ENCODE data around the gene PLXNA4.

Gene PLXNA4

DNA sequence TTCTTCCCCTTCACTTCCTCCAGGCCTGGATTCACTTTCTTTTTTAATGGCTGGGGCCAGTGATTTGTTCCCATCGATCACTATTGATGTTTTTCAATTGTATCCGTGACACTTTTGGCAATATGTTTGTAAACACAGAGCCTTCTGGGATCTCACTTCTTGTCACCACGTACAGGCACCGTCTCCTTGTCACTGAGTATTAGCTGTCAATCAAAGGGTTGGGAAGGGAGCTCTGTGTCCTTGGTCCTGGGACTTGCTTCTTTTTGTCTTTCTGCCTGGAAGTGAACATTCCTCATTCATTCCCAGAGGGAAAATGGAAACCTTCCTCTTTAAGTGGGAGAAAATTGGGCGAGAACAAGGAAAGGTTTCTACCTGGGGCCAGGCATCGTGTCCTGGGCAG, 157.4 kb downstream of the PLXNA4 start:
- WGBS (ENCODE audit: extremely low coverage, insufficient coverage, insufficient read length), result no CpG with 5 or more reads among the region's 6 CpGs
- H3K14ac ChIP-seq (ENCODE audit: low read length), result no peak overlapping the region

GRCh38 chr7:132417103-132417906, 159.0 kb downstream of the PLXNA4 start:
- Histone ChIP-seq H4K12ac (ENCODE audit: low read depth, low read length) (no peak overlapping the region), H2BK120ac (ENCODE audit: insufficient read depth, low read length, poor library complexity) (no peak overlapping the region), H2AFZ (ENCODE audit: insufficient read depth, low read length, poor library complexity) (no peak overlapping the region), H3K9me3 (ENCODE audit: insufficient read depth, low read depth, low read length) (no peaks in the 10 kb centered on the region), H3K79me2 (ENCODE audit: control insufficient read depth, insufficient read depth, low read length, poor library complexity) (no peaks in the 10 kb centered on the region), H3K14ac (ENCODE audit: low read length) (no peak overlapping the region), H3K9ac (ENCODE audit: low read length) (no peak overlapping the region), H3K18ac (ENCODE audit: low read length) (no peak overlapping the region), H3K4me2 (ENCODE audit: low read length) (no peak overlapping the region), H3K27ac (ENCODE audit: low read depth, low read length) (no peak overlapping the region), H4K91ac (ENCODE audit: low read depth, low read length) (no peak overlapping the region), H2BK12ac (ENCODE audit: low read length) (no peak overlapping the region), H2AK5ac (ENCODE audit: low read length) (no peak overlapping the region), H3K36me3 (ENCODE audit: control insufficient read depth in 1 of 2, insufficient read depth in 2 of 2, low read length in 2 of 2) (no peaks in the 10 kb centered on the region), H3K27me3 (ENCODE audit: insufficient read depth, low read length) (no peaks in the 10 kb centered on the region), H3K23ac (ENCODE audit: low read length) (no peak overlapping the region), H3K4me3 (ENCODE audit: low read depth, low read length) (no peak overlapping the region), H4K8ac (ENCODE audit: low read depth, low read length) (no peak overlapping the region), H3K79me1 (ENCODE audit: low read length) (no peaks in the 10 kb centered on the region), H3K4me1 (ENCODE audit: control insufficient read depth in 1 of 2, insufficient read depth in 2 of 2, low read length in 2 of 2) (no peaks in the 10 kb centered on the region), H2BK5ac (ENCODE audit: low read depth, low read length, poor library complexity) (no peak overlapping the region), H3K4ac (ENCODE audit: low read depth, low read length) (no peak overlapping the region)
- no CpG with 5 or more reads among the region's 9 CpGs for WGBS (ENCODE audit: extremely low coverage, insufficient coverage, insufficient read length)
- DNase-seq, result peak in 1 of 2 donors; percentile 61

More for the DNA sequence above, 157.4 kb downstream of the PLXNA4 start:
- H4K8ac ChIP-seq (ENCODE audit: low read depth, low read length), result no peak overlapping the region
- H2AFZ ChIP-seq (ENCODE audit: insufficient read depth, low read length, poor library complexity), result no peak overlapping the region
- H2BK12ac ChIP-seq (ENCODE audit: low read length), result no peak overlapping the region
- H3K79me1 ChIP-seq (ENCODE audit: low read length), result no peaks in the 10 kb centered on the region
- H3K4me3 ChIP-seq (ENCODE audit: low read depth, low read length), result no peak overlapping the region
- no peaks in the 10 kb centered on the region for H3K4me1 ChIP-seq (ENCODE audit: control insufficient read depth in 1 of 2, insufficient read depth in 2 of 2, low read length in 2 of 2)
- H3K18ac ChIP-seq (ENCODE audit: low read length), result no peak overlapping the region
- no peak overlapping the region for H3K4me2 ChIP-seq (ENCODE audit: low read length)
- H3K27ac ChIP-seq (ENCODE audit: low read depth, low read length), result no peak overlapping the region
- no peak for DNase-seq
- H3K9me3 ChIP-seq (ENCODE audit: insufficient read depth, low read depth, low read length), result no peaks in the 10 kb centered on the region
- H3K79me2 ChIP-seq (ENCODE audit: control insufficient read depth, insufficient read depth, low read length, poor library complexity), result no peaks in the 10 kb centered on the region
- H3K27me3 ChIP-seq (ENCODE audit: insufficient read depth, low read length), result no peaks in the 10 kb centered on the region
- H3K23ac ChIP-seq (ENCODE audit: low read length), result no peak overlapping the region
- H3K9ac ChIP-seq (ENCODE audit: low read length), result no peak overlapping the region
- H3K4ac ChIP-seq (ENCODE audit: low read depth, low read length), result no peak overlapping the region
- no peak overlapping the region for H2BK5ac ChIP-seq (ENCODE audit: low read depth, low read length, poor library complexity)
- H4K12ac ChIP-seq (ENCODE audit: low read depth, low read length), result no peak overlapping the region
- no peak overlapping the region for H2BK120ac ChIP-seq (ENCODE audit: insufficient read depth, low read length, poor library complexity)
- H3K36me3 ChIP-seq (ENCODE audit: control insufficient read depth in 1 of 2, insufficient read depth in 2 of 2, low read length in 2 of 2), result no peaks in the 10 kb centered on the region
- no peak overlapping the region for H2AK5ac ChIP-seq (ENCODE audit: low read length)
- no peak overlapping the region for H4K91ac ChIP-seq (ENCODE audit: low read depth, low read length)

- no peaks in the 10 kb centered on the region for H3K4me1 ChIP-seq (ENCODE audit: control insufficient read depth in 1 of 2, insufficient read depth in 2 of 2, low read length in 2 of 2)
- H3K4me2 ChIP-seq (ENCODE audit: low read length), result no peak overlapping the region
- no peak for DNase-seq
- H3K4ac ChIP-seq (ENCODE audit: low read depth, low read length), result no peak overlapping the region
- no peaks in the 10 kb centered on the region for H3K79me2 ChIP-seq (ENCODE audit: control insufficient read depth, insufficient read depth, low read length, poor library complexity)
- H3K9ac ChIP-seq (ENCODE audit: low read length), result no peak overlapping the region
- H3K79me1 ChIP-seq (ENCODE audit: low read length), result no peaks in the 10 kb centered on the region
- no peaks in the 10 kb centered on the region for H3K9me3 ChIP-seq (ENCODE audit: insufficient read depth, low read depth, low read length)
- WGBS (ENCODE audit: extremely low coverage, insufficient coverage, insufficient read length), result no CpG with 5 or more reads among the region's 2 CpGs
- no peak overlapping the region for H3K23ac ChIP-seq (ENCODE audit: low read length)
- no peak overlapping the region for H4K12ac ChIP-seq (ENCODE audit: low read depth, low read length)
- H3K14ac ChIP-seq (ENCODE audit: low read length), result no peak overlapping the region
- no peak overlapping the region for H2AK5ac ChIP-seq (ENCODE audit: low read length)
- no peak overlapping the region for H3K27ac ChIP-seq (ENCODE audit: low read depth, low read length)
- H2AFZ ChIP-seq (ENCODE audit: insufficient read depth, low read length, poor library complexity), result no peak overlapping the region
- no peak overlapping the region for H3K18ac ChIP-seq (ENCODE audit: low read length)
- H2BK5ac ChIP-seq (ENCODE audit: low read depth, low read length, poor library complexity), result no peak overlapping the region
- H3K4me3 ChIP-seq (ENCODE audit: low read depth, low read length), result no peak overlapping the region
- H4K8ac ChIP-seq (ENCODE audit: low read depth, low read length), result no peak overlapping the region
- no peaks in the 10 kb centered on the region for H3K27me3 ChIP-seq (ENCODE audit: insufficient read depth, low read length)
- no peak overlapping the region for H4K91ac ChIP-seq (ENCODE audit: low read depth, low read length)
- H3K36me3 ChIP-seq (ENCODE audit: control insufficient read depth in 1 of 2, insufficient read depth in 2 of 2, low read length in 2 of 2), result no peaks in the 10 kb centered on the region
- H2BK120ac ChIP-seq (ENCODE audit: insufficient read depth, low read length, poor library complexity), result no peak overlapping the region
- no peak overlapping the region for H2BK12ac ChIP-seq (ENCODE audit: low read length)
These were observed 159.9 kb downstream of the PLXNA4 start for GRCh38 chr7:132416395-132416794.

- Histone ChIP-seq H2AK5ac (ENCODE audit: low read length) (no peak overlapping the region), H2AFZ (ENCODE audit: insufficient read depth, low read length, poor library complexity) (no peak overlapping the region), H3K79me1 (ENCODE audit: low read length) (no peaks in the 10 kb centered on the region), H4K12ac (ENCODE audit: low read depth, low read length) (no peak overlapping the region), H3K23ac (ENCODE audit: low read length) (no peak overlapping the region), H3K4ac (ENCODE audit: low read depth, low read length) (no peak overlapping the region), H3K27me3 (ENCODE audit: insufficient read depth, low read length) (no peaks in the 10 kb centered on the region), H3K79me2 (ENCODE audit: control insufficient read depth, insufficient read depth, low read length, poor library complexity) (no peaks in the 10 kb centered on the region), H2BK5ac (ENCODE audit: low read depth, low read length, poor library complexity) (no peak overlapping the region), H4K8ac (ENCODE audit: low read depth, low read length) (no peak overlapping the region), H3K27ac (ENCODE audit: low read depth, low read length) (no peak overlapping the region), H2BK120ac (ENCODE audit: insufficient read depth, low read length, poor library complexity) (no peak overlapping the region), H3K18ac (ENCODE audit: low read length) (no peak overlapping the region), H3K9ac (ENCODE audit: low read length) (no peak overlapping the region), H2BK12ac (ENCODE audit: low read length) (no peak overlapping the region), H3K4me3 (ENCODE audit: low read depth, low read length) (no peak overlapping the region), H4K91ac (ENCODE audit: low read depth, low read length) (no peak overlapping the region), H3K14ac (ENCODE audit: low read length) (no peak overlapping the region), H3K4me1 (ENCODE audit: control insufficient read depth in 1 of 2, insufficient read depth in 2 of 2, low read length in 2 of 2) (no peaks in the 10 kb centered on the region), H3K36me3 (ENCODE audit: control insufficient read depth in 1 of 2, insufficient read depth in 2 of 2, low read length in 2 of 2) (no peaks in the 10 kb centered on the region), H3K9me3 (ENCODE audit: insufficient read depth, low read depth, low read length) (no peaks in the 10 kb centered on the region), H3K4me2 (ENCODE audit: low read length) (no peak overlapping the region)
- WGBS (ENCODE audit: extremely low coverage, insufficient coverage, insufficient read length), result no CpG with 5 or more reads among the region's 4 CpGs
- no peak for DNase-seq
These were observed 161.0 kb downstream of the PLXNA4 start for GRCh38 chr7:132415259-132415658.

All from trophoblast cell (in vitro differentiated cells and primary cell).